Measurements from ENCODE around the gene SPATA20.

Gene SPATA20

GRCh38 chr17:50519141-50519834 lies 27.7 kb upstream of the SPATA20 start:
- no peak for DNase-seq (ENCODE audit: low read depth in 2 of 2)

GRCh38 chr17:50520483-50520882 lies 26.5 kb upstream of the SPATA20 start:
- DNase-seq (ENCODE audit: low read depth in 2 of 2): no peak

GRCh38 chr17:50521514-50521913 lies 25.5 kb upstream of the SPATA20 start:
- no peak for DNase-seq (ENCODE audit: low read depth in 2 of 2)

GRCh38 chr17:50522766-50523165 lies 24.2 kb upstream of the SPATA20 start:
- DNase-seq (ENCODE audit: low read depth in 2 of 2): no peak

GRCh38 chr17:50523208-50523607 lies 23.8 kb upstream of the SPATA20 start:
- DNase-seq (ENCODE audit: low read depth in 2 of 2): no peak

GRCh38 chr17:50524838-50525237 lies 22.1 kb upstream of the SPATA20 start:
- no peak for DNase-seq (ENCODE audit: low read depth in 2 of 2)

- DNase-seq (ENCODE audit: low read depth in 2 of 2): no peak
These were observed 19.7 kb upstream of the SPATA20 start for GRCh38 chr17:50527155-50527762.

- no peak for DNase-seq (ENCODE audit: low read depth in 2 of 2)
These were observed 19.0 kb upstream of the SPATA20 start for GRCh38 chr17:50527949-50528474.

GRCh38 chr17:50529849-50530248 lies 17.1 kb upstream of the SPATA20 start:
- DNase-seq (ENCODE audit: low read depth in 2 of 2): no peak

GRCh38 chr17:50531428-50532025 lies 15.4 kb upstream of the SPATA20 start:
- no peak for DNase-seq (ENCODE audit: low read depth in 2 of 2)

GRCh38 chr17:50532452-50533024 lies 14.4 kb upstream of the SPATA20 start, which contains the start of gene EPN3:
Gene EPN3, plus strand, starts transcription at chr17:50532735. Its CDS starts 3,822 bp downstream, at chr17:50536557.
- DNase-seq (ENCODE audit: low read depth in 2 of 2): no peak

- DNase-seq (ENCODE audit: low read depth in 2 of 2): no peak
These were observed 13.8 kb upstream of the SPATA20 start for GRCh38 chr17:50533185-50533584.

- DNase-seq (ENCODE audit: low read depth in 2 of 2): no peak
These were observed 13.2 kb upstream of the SPATA20 start for GRCh38 chr17:50533720-50534148.

GRCh38 chr17:50534222-50534978 lies 12.6 kb upstream of the SPATA20 start:
- no peak for DNase-seq (ENCODE audit: low read depth in 2 of 2)

- no peak for DNase-seq (ENCODE audit: low read depth in 2 of 2)
These were observed 12.0 kb upstream of the SPATA20 start for GRCh38 chr17:50534979-50535326.

- no peak for DNase-seq (ENCODE audit: low read depth in 2 of 2)
These were observed 11.6 kb upstream of the SPATA20 start for GRCh38 chr17:50535407-50535806.

GRCh38 chr17:50536683-50537646 lies 10.0 kb upstream of the SPATA20 start:
- no peak for DNase-seq (ENCODE audit: low read depth in 2 of 2)

- no peak for DNase-seq (ENCODE audit: low read depth in 2 of 2)
These were observed 9.0 kb upstream of the SPATA20 start for GRCh38 chr17:50537721-50538548.

GRCh38 chr17:50538549-50539410 lies 8.2 kb upstream of the SPATA20 start:
- no peak for DNase-seq (ENCODE audit: low read depth in 2 of 2)

Data from stimulated activated CD8-positive, alpha-beta memory T cell treated with anti-CD3 and anti-CD28 coated beads, Interleukin-15, amount 100 ng/mL, for 4 hours (primary cell).